ENCODE measurements around the gene TNFAIP2. TPM values are rescaled to one million over a fixed set of nuclear protein-coding genes. Genes with fewer than 3 reads are reported as not detected.
"Not testable (repeated sequence)": the region's sequence is repeated elsewhere in the genome, so short reads cannot be mapped to it uniquely, and the experiment has no call there.

Gene TNFAIP2
- total RNA-seq, 1 donor from 2014 or later: 5.3 TPM

- Histone ChIP-seq H3K36me3 (no peaks in the 10 kb centered on the region), H4K20me1 (ENCODE audit: low read depth) (no peaks in the 10 kb centered on the region), H3K4me2 (no peak overlapping the region), H3K4me1 (no peaks in the 10 kb centered on the region), H3K9ac (no peak overlapping the region), H3K27me3 (no peaks in the 10 kb centered on the region), H2AFZ (replicated peaks) (no peak overlapping the region), H3K79me2 (ENCODE audit: low read depth) (no peaks in the 10 kb centered on the region), H3K27ac (no peak overlapping the region), H3K9me3 (ENCODE audit: low read depth) (no peaks in the 10 kb centered on the region), H3F3A (ENCODE audit: low read depth) (no peaks in the 10 kb centered on the region), H3K4me3 (no peak overlapping the region)
- H3K4me3 Mint-ChIP-seq: no peak overlapping the region
- no peak overlapping the region for H3K27ac Mint-ChIP-seq
- no peak for DNase-seq (ENCODE audit: low spot score)
- peaks cover 7% of the 10 kb centered on the region for H3K27me3 Mint-ChIP-seq (ENCODE audit: insufficient read depth, low read depth)
- H3K4me1 Mint-ChIP-seq: no peaks in the 10 kb centered on the region
- peaks cover 6% of the 10 kb centered on the region for H3K9me3 Mint-ChIP-seq
- no peaks in the 10 kb centered on the region for H3K36me3 Mint-ChIP-seq
- no peak for TF ChIP-seq CTCF (IDR thresholded peaks at IDR 0.05)
- no peak for TF ChIP-seq EZH2phosphoT487 (IDR thresholded peaks at IDR 0.05)
- no peak for TF ChIP-seq EZH2 (IDR thresholded peaks at IDR 0.05)
These were observed 42.1 kb downstream of the TNFAIP2 start for GRCh38 chr14:103165323-103165722.

GRCh38 chr14:103169954-103170353 is 46.7 kb downstream of the TNFAIP2 start:
- Histone ChIP-seq H4K20me1 (ENCODE audit: low read depth) (no peaks in the 10 kb centered on the region), H3K79me2 (ENCODE audit: low read depth) (no peaks in the 10 kb centered on the region), H3F3A (ENCODE audit: low read depth) (no peaks in the 10 kb centered on the region), H3K9ac (no peak overlapping the region), H3K27ac (no peak overlapping the region), H3K4me3 (no peak overlapping the region), H3K9me3 (ENCODE audit: low read depth) (peaks cover 13% of the 10 kb centered on the region), H2AFZ (replicated peaks) (no peak overlapping the region), H3K27me3 (no peaks in the 10 kb centered on the region), H3K4me2 (no peak overlapping the region), H3K4me1 (no peaks in the 10 kb centered on the region), H3K36me3 (no peaks in the 10 kb centered on the region)
- Mint-ChIP-seq H3K27ac (no peak overlapping the region), H3K9me3 (peaks cover 33% of the 10 kb centered on the region), H3K4me3 (no peak overlapping the region), H3K4me1 (no peaks in the 10 kb centered on the region), H3K36me3 (no peaks in the 10 kb centered on the region), H3K27me3 (ENCODE audit: insufficient read depth, low read depth) (peaks cover 5% of the 10 kb centered on the region)
- DNase-seq (ENCODE audit: low spot score): no peak
- TF ChIP-seq EZH2phosphoT487 (IDR thresholded peaks at IDR 0.05) (no peak), EZH2 (IDR thresholded peaks at IDR 0.05) (no peak)

GRCh38 chr14:103171206-103171605 is 47.9 kb downstream of the TNFAIP2 start:
- H3K4me1 Mint-ChIP-seq; H3F3A ChIP-seq (ENCODE audit: low read depth); H2AFZ ChIP-seq (replicated peaks); H4K20me1 ChIP-seq (ENCODE audit: low read depth); H3K27ac ChIP-seq; H3K4me2 ChIP-seq; H3K79me2 ChIP-seq (ENCODE audit: low read depth); H3K4me1 ChIP-seq; H3K4me3 ChIP-seq; H3K36me3 ChIP-seq; H3K36me3 Mint-ChIP-seq; H3K27ac Mint-ChIP-seq; H3K9ac ChIP-seq; DNase-seq (ENCODE audit: low spot score); H3K4me3 Mint-ChIP-seq; H3K27me3 ChIP-seq; H3K27me3 Mint-ChIP-seq (ENCODE audit: insufficient read depth, low read depth): not testable (repeated sequence)
- H3K9me3 Mint-ChIP-seq: peaks cover 43% of the 10 kb centered on the region
- peaks cover 13% of the 10 kb centered on the region for H3K9me3 ChIP-seq (ENCODE audit: low read depth)

- H3K4me2 ChIP-seq: no peak overlapping the region
- no peak for DNase-seq (ENCODE audit: low spot score)
- no peak overlapping the region for H3K9ac ChIP-seq
- Mint-ChIP-seq H3K36me3 (no peaks in the 10 kb centered on the region), H3K27me3 (ENCODE audit: insufficient read depth, low read depth) (peaks cover 3% of the 10 kb centered on the region), H3K4me1 (no peaks in the 10 kb centered on the region), H3K27ac (no peak overlapping the region), H3K4me3 (no peak overlapping the region), H3K9me3 (peaks cover 46% of the 10 kb centered on the region)
- no peaks in the 10 kb centered on the region for H4K20me1 ChIP-seq (ENCODE audit: low read depth)
- H3K27me3 ChIP-seq: no peaks in the 10 kb centered on the region
- no peaks in the 10 kb centered on the region for H3F3A ChIP-seq (ENCODE audit: low read depth)
- H3K4me3 ChIP-seq: no peak overlapping the region
- no peaks in the 10 kb centered on the region for H3K36me3 ChIP-seq
- no peak overlapping the region for H3K27ac ChIP-seq
- no peaks in the 10 kb centered on the region for H3K4me1 ChIP-seq
- peaks cover 13% of the 10 kb centered on the region for H3K9me3 ChIP-seq (ENCODE audit: low read depth)
- TF ChIP-seq EZH2phosphoT487 (IDR thresholded peaks at IDR 0.05) (no peak), CTCF (IDR thresholded peaks at IDR 0.05) (no peak), EZH2 (IDR thresholded peaks at IDR 0.05) (no peak)
- no peaks in the 10 kb centered on the region for H3K79me2 ChIP-seq (ENCODE audit: low read depth)
- H2AFZ ChIP-seq (replicated peaks): no peak overlapping the region
These were observed 49.7 kb downstream of the TNFAIP2 start for GRCh38 chr14:103172921-103173320.

- not testable (repeated sequence) for H3K4me3 Mint-ChIP-seq; H4K20me1 ChIP-seq (ENCODE audit: low read depth); H3K27me3 ChIP-seq; H3K4me2 ChIP-seq; H3K4me1 ChIP-seq; H3K9ac ChIP-seq; H3K27me3 Mint-ChIP-seq (ENCODE audit: insufficient read depth, low read depth); H2AFZ ChIP-seq (replicated peaks); H3K36me3 ChIP-seq; H3K4me1 Mint-ChIP-seq; H3K27ac Mint-ChIP-seq; H3F3A ChIP-seq (ENCODE audit: low read depth); H3K36me3 Mint-ChIP-seq; H3K79me2 ChIP-seq (ENCODE audit: low read depth); DNase-seq (ENCODE audit: low spot score); H3K27ac ChIP-seq; H3K4me3 ChIP-seq
- H3K9me3 ChIP-seq (ENCODE audit: low read depth): peaks cover 13% of the 10 kb centered on the region
- H3K9me3 Mint-ChIP-seq: peaks cover 46% of the 10 kb centered on the region
These were observed 50.6 kb downstream of the TNFAIP2 start for GRCh38 chr14:103173887-103174286.

GRCh38 chr14:103176176-103176575 is 52.9 kb downstream of the TNFAIP2 start:
- not testable (repeated sequence) for H3K27ac ChIP-seq; H3F3A ChIP-seq (ENCODE audit: low read depth); H3K36me3 ChIP-seq; H3K27me3 ChIP-seq; H2AFZ ChIP-seq (replicated peaks); H3K79me2 ChIP-seq (ENCODE audit: low read depth); H3K4me3 ChIP-seq; H3K4me2 ChIP-seq; H3K4me1 Mint-ChIP-seq; H3K27ac Mint-ChIP-seq; DNase-seq (ENCODE audit: low spot score); H3K36me3 Mint-ChIP-seq; H3K27me3 Mint-ChIP-seq (ENCODE audit: insufficient read depth, low read depth); H3K4me1 ChIP-seq; H3K4me3 Mint-ChIP-seq; H4K20me1 ChIP-seq (ENCODE audit: low read depth); H3K9ac ChIP-seq
- peaks cover 35% of the 10 kb centered on the region for H3K9me3 Mint-ChIP-seq
- peaks cover 13% of the 10 kb centered on the region for H3K9me3 ChIP-seq (ENCODE audit: low read depth)

All from neural progenitor cell (in vitro differentiated cells).